HK-2 (cell line): Measurements from ENCODE around the gene AAR2.

ENCODE experiments used
- DNase-seq: peaks from one replicate; pipeline ENCODE4 v3.0.0-alpha.2; 2018; ENCODE audit not compliant: unreplicated experiment

The AAR2 gene

DNA sequence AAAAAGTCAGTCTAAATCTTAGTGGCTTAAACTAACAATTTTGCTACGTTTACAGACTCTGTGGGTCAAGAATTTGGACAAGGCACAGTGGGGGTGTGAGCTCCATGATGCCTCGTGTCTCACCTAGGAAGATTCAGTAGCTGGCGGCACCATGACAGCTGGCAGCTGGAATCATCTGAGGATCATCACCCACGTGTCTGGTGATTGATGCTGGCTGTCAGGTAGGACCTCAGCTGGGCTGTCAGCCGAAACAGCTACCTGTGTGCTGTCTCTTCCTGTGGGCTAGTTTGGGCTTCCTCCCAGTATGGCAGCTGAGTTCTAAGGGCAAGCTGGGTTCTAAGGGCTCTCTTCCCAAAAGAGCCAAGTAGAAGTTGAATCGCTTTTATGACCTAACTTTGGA, 43.5 kb downstream of the AAR2 start:
- no peak for DNase-seq

DNA sequence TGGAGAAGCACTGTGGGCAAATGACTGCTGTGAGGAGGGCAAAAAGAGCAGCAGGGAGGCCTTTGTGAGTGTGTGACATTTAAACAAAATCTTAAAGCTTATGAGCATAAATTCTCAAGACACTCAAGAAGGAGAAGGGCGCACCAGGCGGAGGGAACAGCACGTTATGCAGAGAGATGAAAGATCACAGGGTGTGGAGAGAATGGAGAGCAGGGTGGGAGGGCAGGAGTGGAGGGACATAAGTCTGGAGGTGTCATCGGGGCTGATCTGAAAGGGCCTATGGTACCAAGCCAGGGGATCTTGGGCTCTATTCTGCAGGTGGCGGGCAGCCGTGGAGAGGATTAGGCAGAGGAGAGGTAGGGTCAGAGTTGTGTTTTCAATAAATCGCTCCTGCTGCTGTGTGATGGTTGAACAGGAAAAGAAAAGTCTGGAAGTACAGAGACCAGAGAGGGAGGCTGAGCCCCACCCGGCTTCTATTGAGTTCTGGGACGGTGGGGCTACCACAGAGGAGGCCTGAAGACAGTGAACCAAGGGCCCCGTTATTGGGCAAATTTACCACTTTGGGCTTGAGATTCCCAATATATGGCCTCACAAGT, 45.6 kb downstream of the AAR2 start:
- DNase-seq, result no peak

- DNase-seq, result no peak
These were observed 48.5 kb downstream of the AAR2 start for GRCh38 chr20:36284751-36285150.

DNA sequence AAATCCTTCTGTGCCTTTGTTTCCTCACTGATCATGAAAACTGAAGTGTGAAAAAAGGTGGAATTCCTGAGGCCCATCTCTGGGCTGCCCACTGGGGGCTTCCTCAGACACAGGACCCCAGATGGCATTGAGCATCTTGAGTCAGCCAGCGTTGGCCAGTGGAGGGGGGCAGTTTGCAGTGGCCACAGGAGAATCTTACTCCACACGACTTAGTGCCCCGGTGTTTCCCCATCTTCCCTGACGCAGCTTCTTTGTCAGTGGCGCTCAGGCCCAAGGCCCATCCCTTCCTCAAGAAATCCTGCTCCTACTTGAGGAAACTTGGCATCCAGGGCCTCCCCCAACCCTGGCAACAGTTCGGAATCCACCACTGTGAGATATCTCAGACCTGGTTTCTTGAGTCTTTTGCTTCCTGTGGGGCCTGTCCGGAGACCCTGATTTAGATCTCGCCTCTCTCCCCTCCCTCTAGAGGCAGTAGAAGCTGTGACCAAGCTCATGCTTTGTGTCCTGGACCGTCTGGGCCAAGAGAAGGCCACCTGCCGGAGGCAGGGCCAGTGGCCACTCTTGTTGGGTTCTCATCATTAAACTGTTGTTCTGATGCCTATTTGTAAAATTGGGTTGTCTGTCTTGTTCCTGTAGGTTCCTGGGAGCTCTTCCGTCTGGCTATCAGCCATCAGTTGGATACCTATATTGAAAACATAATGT, 49.6 kb downstream of the AAR2 start:
- no peak for DNase-seq

DNA sequence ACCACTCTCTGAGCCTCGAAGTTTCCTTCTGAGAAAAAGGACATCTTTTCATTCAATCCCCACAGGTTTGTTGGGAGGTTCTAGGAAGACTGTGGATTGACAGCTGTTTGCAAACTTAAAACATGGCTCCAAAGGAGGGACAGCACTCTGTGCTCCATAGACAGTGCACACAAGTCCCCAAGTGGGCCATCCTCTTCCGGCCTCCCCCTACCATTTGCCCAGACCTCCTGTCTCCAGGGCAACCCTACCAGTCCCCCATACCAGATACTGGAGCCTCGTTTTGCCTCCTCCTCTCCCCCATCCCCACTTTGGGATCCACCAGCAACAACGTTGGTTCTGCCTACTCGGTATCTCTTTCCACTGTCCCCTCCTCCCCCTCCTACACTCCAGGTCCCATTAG, 61.4 kb downstream of the AAR2 start:
- no peak for DNase-seq

DNA sequence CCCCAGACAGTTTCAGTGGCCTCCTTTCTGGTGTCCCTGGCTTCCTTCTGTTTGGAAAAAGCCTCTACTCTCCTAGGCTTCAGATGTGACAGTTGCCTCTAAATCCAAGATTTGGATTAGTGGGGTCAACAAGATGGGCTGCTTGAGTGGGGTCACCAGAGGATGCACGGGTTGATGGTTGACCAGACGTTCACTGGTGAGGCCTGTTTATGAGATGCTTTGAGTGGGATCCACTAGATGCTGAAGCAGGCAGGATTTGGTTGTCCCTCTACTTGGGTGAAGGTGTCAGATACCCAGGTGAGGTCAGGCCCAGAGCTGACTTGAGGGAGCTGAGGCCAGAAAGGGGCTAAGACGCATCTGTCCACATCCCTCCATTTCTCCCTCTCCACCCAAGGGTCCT, 61.8 kb downstream of the AAR2 start:
- no peak for DNase-seq

- no peak for DNase-seq
These were observed 62.6 kb downstream of the AAR2 start for GRCh38 chr20:36298795-36299339.

DNA sequence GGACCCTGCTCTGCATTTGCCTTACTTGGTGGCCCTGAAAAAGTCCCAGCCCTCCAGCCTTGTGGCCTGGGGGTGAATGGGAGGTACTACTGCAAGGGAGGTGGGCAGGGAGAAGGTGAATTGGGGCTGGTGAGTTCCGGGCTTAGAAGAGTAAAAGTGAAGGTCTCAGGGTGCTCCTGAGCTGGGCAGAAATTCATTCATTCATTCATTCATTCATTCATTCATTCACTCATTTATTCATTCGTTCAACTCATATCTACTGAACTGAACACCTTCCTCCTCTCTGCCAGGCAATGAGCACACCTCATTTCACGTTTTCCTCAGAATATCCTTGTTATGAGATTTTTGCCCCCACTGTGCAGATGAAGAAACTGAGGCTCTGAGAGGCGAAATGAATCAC, 63.2 kb downstream of the AAR2 start:
- no peak for DNase-seq

DNA sequence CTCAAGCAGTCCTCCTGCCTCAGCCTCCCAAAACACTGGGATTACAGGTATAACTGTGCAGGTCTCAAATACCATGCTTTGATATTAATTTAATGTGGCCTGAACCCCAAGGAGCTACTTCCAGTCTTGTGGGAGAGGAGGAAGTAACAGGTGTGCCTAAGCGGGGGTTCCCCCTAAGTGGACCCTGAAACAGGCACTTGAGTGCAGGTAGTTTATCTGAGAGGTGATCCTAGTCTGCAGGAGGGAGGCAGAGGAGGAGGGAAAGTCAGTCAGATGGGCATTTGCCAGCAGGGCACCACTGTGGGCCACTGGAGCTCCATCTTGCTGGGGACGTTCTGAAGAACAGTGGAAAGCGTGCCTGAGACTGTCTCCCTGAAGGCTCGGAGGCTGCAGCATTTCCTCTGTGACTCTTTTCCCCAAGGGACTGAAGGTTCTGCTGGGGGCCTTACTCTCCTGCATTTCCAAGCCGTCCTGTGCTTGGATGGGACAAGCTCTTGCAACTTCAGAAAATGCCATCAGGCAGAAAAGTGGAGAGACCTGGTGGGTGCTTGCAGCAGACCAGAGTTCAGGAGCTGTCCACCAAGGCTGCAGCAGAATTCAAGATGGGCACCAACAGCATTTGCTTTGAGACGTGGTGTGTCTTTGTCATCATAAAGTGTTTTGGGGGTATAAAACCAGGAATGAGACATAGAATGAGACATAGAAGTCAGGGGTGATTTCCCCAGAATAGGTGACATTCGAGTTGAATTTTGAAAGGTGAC, 65.3 kb downstream of the AAR2 start:
- no peak for DNase-seq

- DNase-seq, result no peak
These were observed 66.8 kb downstream of the AAR2 start for GRCh38 chr20:36303020-36303595.

- no peak for DNase-seq
These were observed 67.6 kb downstream of the AAR2 start for GRCh38 chr20:36303831-36304230.

DNA sequence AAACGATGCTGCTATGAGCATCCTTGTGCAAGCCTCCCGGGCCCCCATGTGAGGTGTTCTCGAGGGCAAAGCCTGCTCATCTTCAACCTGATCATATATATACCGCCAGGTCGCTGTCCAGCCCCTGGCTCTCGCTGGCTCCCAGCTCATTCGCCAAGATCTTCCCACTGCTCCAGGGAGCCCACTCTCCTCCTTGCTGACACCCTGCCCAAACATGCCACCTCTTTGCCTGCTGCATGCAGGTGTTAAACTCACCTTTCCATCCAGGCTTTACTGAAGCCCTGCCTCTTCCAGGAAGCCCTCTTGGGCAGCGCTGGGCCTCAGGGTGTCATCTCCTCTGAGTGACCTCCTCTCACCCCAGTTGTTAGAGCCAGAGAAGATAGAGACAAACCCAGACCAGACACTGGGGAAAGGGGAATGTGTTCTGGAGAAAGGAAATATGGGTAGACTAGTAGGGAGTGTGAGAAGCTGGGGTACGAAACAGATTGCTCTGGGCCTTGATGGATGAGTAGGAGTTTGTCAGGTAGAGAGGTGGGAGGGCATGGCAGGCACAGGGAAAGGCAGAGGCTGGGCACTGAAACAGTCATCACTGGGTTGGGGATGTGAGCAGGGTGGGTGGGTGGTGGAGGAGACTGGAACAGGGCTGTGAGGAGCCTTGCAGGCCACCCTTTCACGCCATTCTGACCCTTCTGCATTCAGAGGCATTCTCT, 68.7 kb downstream of the AAR2 start:
- DNase-seq, result no peak

DNA sequence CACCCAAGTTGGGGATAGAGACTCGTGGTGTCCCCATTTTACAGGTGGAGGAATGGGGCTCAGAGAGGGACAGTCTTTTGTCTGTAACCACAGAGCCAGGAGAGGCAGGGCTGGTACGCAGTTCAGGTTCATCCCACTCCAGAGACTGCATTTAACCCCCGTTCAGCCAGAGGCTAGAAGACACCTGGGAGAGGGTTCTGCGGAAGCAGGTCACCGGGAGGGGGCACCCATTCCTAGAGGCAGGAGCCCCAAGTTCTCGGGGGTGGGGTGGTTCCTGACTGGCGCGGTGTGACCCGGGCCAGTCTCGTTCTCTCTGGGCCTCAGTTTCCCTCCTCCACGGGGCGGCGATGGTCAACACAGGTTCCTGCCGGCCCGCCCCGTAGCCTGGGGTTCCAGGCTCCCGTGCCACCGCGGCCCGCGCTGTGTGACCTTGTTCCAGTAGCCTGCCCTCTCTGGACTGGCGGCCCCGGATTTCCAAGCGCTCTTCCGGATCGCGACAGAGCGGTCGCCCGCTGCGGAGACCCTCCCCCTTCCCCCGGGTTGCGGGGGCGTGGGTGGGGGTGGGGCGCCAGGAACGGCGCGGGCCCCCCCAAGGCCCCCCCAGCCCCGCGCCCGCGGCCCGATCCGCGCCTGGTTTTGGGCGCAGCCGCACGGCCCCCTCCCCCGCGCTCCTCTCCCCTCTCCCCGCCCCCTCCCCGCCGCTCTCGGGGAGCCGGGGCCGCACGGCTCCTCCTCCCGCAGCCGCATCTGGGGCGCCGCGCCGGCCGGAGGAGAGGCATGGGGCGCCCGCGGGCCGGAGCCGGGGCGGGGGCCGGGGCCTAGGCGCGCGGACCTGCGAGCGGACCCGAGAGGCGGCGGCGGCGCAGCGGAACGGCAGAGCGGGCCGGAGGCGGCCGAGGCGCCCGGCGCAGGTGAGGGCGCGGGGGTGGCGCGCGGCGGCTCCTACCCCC, 69.6 kb downstream of the AAR2 start, which contains the start of gene DLGAP4:
DLGAP4 (plus strand) TSS at position 738 of the 950 bp plus-strand sequence. CDS start 125,379 bp downstream, outside the sequence.
- no peak for DNase-seq
